GM12801 (cell line): ENCODE measurements around the gene LPP.

Experiments used
- CTCF ChIP-seq: IDR thresholded peaks from one replicate; pipeline ENCODE4 v1.5.1; 2011; ENCODE audit warnings: control low read depth; ENCODE audit not compliant: insufficient read length; ENCODE audit errors: extremely low read depth

The LPP gene

GRCh38 chr3:188259596-188259995, 105.6 kb downstream of the LPP start:
- TF ChIP-seq CTCF, result no peak

GRCh38 chr3:188261011-188261410, 107.1 kb downstream of the LPP start:
- no peak for TF ChIP-seq CTCF

- no peak for TF ChIP-seq CTCF
These were observed 108.5 kb downstream of the LPP start for GRCh38 chr3:188262488-188262887.

GRCh38 chr3:188262913-188263683, 109.1 kb downstream of the LPP start:
- no peak for TF ChIP-seq CTCF

GRCh38 chr3:188264226-188265207, 110.6 kb downstream of the LPP start:
- TF ChIP-seq CTCF, result no peak

GRCh38 chr3:188266562-188267274, 112.8 kb downstream of the LPP start:
- no peak for TF ChIP-seq CTCF
